Stimulated activated CD4-positive, alpha-beta T cell treated with anti-CD3 and anti-CD28 coated beads, Interleukin-1b, Interleukin-23, amount 100 ng/mL, for 24 hours (primary cell): ENCODE results near the gene NRXN3.

Experiments used
- DNase-seq, 4 experiments: peaks; one replicate each; pipeline ENCODE4 v3.0.0-alpha.2; 2020; ENCODE audit warnings: low read depth in 4 of 4, low spot score in 1 of 4

The NRXN3 gene

DNA sequence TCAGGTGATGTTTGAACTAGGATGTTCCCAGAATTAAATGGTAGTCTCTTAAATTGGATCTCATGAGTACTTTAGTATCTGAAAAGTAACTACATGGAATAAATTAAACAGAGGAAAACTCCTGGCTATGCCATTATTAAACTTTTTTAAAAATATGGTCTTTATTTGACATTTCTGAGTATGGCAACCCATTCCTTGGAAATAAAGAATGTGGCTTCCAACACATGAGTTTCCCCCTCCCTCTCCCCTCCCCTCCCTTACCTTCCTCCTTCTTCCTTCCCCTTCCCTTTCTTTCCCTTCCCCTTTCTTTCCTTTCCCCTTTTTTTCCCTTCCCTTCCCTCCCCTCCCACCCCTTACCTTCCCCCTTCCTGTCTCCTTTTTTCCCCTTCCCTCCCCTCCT, 1100.9 kb downstream of the NRXN3 start:
- no peak for DNase-seq

DNA sequence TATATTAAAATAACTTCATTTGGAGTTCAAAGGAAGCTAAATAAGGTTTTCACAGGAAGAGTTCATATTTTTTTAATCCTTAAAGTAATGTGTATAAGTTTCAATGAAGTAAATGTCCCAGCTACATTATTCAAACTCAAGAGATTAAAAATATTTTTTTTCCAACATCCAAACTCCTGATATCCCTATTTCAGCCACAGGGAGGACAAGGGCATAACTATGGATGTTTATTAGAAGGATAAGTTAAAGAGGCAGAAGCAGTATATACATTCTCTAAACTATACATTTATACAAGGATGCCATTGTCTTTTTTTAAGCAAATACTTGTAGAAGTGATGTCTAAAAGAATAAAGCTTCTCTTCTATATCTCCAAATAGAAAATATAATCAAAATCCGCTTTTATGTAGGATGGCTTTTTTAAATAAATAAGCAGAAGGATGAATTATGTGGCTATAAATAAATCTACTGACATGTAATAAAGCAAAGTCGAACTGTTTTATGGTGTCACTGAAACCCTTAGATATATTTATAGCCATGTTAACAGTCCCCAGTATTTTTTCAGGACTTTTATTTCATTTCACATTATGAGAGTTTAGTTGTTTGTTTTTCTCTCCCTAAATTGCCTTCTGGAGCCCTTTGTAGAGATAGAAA, 1104.6 kb downstream of the NRXN3 start:
- no peak for DNase-seq

DNA sequence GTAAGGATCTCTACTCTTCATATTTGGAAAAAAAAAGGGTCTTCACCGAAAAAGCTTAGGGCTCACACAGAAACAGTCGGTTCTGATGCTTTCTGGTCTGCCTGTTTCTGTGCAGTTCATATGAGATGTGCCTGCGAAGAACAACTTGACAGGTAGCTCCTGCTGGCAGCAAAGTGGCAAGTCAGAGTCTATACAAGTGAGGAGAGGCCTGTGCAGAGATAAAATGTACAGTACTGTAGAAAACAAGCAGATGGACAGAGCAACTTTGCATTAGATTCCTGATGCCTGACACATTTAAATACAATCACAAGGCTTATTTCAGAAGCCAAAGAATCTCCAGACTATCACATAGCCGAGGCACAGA, 1105.1 kb downstream of the NRXN3 start:
- DNase-seq, result no peak

DNA sequence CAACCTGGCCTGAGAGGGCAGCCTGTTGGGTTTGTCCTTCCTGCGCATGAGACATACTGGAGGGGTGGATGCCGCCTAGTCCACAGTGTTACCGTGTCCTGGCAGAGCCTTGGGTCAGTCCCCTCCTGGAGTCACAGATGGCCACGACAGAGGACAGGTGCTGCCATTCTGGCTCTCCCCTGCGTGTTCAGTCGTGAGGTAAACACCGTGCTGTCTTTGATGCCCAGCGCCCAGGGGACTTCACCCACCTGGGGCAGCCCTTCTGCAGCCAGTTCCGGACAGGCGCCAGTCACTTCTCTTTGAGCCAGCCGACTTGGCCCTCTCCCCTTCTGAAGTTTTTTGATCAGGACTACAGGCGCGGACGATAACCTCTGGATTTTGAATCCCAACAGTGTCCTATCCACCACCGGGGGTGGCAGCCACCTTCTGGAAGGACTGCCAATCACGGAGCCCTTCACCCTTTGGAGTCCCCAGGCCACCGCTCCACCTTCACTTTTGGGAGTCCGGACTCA, 1108.2 kb downstream of the NRXN3 start:
- no peak for DNase-seq

DNA sequence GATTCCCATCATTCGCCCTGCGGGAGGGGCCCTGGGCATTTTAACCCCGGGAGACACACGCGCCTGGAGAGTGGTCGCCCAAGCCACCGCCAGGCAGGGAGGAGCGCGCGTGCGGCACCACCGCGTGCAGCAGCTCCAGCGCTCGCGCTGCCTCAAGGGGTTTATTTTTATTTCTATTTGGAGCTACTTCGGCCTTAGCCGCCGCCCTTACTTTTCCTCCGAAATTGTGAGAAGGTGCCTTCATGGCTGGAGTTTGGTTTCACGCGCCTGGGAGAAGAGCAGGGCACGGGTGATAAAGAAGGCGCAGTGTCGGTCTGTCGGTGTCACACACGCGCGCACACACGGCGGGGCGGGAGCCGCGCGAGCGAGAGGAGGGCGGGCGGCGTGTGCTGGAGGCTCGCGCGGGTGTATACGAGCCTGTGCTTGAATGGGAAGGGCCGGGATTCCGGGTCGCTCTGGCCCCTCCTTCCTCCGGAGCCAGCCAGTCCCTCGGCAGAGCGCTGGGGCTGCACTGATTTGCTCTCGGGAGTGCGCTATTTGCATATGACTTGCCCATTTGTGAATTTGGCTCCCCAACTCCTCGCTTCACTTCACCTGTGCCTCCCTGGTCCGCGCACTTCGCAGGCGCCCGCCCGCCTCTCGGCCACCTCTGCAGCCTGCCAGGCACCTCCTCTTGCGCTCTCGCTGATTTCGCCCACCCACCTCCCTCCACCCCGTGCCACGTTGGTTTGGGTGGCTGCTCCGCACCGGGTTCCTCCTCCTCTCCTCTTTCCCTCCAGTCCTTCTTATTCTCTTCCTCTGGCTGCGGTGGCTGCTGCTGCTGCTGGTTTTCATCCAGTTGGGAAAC, 1108.8 kb downstream of the NRXN3 start:
- DNase-seq, result no peak

DNA sequence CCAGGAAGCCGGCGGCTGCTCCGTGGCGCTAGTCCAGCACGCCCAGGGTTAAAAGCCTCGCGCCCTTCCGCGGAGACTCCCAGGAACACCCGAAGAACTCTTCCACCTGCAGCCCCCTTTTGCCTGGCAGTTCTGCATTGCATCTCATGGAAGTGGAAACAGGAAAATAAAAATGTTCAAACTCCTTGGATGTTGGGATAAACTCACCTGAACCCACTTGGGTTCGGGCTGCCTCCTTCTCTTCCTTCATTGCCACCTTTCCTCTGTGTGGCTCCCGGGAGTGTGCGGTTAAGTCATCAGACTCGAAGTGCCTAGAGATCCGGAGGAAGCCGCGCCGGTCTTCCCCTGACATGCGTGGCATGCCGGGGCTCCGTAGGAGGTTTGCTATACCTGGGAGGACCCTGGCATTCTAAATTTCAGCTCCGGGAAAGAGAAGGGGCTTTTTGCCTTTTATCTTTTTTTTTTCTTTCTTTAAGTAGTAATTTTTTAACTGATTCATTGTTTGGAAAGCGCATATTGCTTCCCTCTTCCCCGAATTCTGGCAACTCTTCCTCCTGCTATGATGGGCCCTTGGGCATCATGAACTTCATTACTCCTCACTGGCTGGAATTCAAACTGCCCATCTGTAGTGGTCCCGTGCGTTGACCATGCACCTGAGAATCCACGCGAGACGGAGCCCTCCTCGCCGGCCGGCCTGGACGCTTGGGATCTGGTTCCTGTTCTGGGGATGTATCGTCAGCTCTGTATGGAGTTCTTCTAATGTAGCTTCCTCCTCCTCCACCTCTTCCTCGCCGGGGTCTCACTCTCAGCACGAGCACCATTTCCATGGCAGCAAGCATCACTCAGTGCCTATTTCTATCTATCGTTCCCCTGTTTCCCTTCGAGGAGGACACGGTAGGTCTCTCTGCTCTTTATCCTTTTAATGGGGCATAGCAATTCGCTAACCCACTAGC, 1109.7 kb downstream of the NRXN3 start:
- no peak for DNase-seq

DNA sequence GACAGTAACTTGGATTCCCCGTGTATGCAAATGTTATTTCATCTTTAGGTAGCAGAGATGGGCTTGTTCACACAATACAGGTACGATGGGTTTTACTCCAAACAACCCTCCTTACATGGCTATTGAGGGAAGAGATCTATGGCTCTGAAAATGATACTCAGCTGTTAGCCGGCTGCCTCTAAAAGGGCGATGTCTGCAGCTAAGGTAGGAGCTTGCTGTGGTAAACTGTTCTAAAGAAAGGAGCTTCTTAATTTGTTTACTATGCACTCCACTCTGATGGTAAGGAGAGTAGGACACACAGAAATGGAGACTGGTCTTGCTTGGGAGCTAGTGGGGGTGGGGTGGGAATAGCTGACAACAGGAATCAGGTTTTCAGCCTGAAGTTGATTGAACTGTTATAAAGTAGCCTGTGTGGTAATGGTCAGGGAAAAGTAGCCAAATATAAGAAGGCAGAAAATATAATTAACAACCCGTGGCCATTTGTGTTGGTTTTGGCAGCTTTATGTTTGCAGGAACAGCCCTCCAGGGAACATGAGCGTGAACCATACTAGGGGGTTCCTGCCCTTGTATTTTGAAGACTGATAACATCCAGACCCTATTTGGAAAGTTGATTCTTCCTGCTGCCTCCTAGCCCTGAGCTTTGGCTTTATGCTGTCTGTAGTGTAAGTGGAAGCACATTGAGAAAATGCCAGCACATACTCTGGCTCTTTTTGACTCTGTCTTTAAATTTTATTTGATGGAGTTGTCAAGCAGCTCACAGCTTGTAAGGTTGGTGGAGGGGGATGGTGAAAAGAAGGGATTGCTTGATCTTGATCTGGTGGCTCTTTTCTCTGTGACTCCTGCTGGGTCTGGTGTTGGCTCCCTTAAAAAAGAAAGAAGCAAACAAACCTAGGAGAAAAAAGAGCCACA, 1111.3 kb downstream of the NRXN3 start:
- DNase-seq, result no peak

DNA sequence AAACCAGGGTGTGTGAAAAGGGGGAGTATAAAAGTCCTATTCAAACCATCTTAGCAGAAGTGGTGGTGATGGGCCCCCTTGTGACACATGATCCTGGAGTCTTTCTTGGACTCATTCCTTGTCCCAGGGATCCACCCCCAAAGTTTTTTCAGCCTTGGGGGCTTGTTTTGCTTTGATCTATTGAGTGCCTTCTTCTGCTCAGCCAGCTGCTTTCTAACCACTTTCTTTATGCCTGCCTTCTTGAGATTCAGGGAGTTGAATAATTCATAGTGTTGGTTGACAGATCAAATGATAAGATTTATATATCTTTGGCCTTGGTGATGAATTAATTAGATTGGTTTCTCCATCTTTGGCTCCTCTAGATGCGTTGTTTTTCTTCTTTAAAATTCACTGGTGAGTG, 1114.4 kb downstream of the NRXN3 start:
- DNase-seq, result no peak

DNA sequence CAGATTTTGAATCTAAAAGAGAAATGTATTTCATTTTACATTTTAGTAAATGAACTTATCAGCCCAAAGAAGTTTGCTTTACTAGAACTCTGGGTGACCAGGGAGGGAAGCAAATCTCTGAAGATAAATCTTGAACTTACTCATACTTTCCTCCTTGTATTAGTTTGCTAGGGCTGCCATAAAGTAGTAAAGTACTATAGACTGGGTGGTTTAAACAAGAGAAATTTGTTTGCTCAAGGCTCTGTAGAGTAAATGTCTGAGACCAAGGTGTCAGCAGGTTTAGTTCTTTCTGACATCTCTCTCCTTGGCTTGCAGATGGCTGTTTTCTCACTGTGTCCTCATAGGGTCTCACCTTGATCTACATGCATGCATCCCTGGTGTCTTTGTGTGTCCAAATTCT, 1115.1 kb downstream of the NRXN3 start:
- DNase-seq, result no peak

DNA sequence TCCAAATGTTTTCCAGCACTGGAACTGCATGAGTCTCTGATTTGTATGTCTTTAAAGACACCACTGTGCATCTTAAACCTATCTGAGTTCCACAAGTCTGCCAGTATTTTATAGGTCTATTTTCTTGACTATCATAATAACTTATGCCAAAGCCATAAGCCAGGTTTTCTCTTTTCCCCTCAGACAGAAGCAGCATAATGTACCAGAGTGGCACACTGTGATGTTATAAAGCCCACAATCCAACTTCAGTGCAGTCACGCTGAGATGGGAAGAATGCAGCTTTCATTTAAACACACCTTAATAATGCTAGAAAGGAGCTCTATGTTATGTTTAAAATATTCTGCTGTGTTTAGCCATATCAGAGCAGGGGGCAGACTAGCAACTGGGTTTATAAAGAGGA, 1117.8 kb downstream of the NRXN3 start:
- no peak for DNase-seq

DNA sequence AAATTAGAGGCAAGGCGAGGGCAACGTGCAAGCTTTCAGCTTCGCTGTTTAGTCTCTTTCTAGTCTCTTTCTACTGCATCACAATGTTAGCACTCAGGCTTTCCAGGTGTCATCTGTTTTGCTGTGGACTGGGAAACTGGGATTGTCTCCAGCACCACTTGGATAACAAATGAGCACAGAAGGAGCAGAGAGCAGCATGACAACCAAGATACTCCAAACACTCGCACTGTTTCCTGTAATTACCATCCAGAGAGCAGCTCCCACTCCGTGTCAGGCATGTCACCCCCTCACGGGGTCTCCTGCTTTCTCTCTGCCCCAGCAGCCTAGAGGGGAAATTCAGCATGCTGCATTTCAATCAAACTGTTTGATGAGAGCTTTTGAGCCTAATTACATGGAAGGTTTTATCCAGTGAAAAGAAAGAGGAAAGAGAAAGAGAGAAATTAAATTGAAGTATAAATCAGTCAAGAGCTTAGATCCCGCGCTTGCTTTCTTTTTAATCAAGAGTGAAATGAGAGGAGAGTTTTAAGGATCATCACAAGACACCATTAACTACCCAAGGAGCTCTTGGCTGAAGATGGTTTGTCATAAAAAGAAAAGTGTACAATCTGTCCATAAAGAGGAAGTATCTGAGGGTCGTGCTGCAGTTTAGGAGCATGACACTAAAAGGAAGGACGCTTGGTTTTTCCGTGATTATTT, 1123.5 kb downstream of the NRXN3 start:
- no peak for DNase-seq

DNA sequence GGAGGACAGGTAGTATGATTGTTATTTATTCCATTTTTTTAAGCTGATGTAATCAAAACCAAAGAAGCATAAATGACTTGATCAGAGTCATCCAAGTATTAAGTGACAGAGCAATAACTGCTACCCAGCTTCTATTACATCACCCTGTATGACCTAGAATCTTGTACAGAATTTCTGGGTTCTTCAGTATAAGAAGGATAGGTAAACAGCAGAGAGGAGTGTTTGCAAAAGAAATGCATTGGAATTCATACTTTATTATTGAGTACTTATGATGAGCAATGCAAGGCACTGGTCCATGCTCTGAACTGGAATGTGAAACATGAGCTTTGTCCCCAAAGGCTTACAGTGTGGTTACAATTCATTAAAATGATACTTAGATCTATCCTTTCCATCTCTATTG, 1124.3 kb downstream of the NRXN3 start:
- no peak for DNase-seq

DNA sequence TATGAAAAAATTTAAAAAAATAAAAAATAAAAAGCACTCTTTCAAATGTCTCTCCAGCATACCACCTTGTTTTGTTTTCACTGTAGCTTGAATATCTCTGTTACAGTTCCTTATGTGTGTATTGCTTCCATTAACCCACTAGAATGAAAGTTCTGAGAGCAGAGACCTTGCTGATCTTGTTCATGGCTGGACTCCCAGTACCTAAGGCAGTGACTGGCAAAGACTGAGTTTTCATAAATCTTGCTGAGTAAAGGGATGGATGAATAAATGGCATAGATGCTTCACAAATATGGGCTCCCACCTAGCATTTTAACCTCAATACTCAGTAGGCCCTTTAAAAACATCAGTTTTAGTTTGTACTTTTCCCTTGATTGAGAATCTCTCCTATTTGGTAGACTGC, 1125.2 kb downstream of the NRXN3 start:
- no peak for DNase-seq

DNA sequence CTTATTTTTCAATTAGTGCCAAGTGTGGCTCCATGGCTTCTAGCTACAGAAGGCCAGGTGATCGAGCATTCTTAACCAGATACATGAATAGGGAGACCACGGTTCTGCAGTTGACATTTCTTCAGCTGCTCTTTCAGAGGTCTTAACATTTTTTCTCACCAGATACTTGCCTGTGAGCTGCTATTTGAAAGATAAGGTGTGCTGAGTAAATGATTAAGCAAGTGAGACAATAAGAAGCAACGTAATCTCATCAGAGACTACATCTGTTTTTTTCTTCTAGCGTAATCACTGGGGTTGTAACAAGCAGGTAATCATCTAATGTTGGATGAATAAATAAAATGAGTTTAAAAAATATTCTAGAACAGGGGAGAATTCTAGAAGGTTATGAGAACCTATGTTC, 1128.2 kb downstream of the NRXN3 start:
- DNase-seq, result no peak

DNA sequence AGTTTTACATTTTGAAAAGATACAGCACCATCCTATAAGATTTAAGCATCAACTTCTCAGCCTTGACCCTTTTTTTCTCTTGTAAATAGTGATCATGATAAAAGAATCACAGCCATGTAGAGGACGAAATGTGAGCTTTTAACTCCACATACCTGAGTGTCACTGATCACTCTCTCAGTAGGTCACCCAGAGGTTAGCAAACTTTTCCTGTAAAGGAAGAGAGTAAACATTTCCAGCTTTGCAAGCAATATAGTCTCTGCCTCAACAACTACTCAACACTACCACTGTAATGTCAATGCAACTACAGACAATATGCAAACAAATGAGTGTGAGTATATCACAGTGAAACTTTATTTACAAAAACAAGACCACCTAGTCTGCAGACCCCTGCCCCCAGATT, 1129.0 kb downstream of the NRXN3 start:
- no peak for DNase-seq

DNA sequence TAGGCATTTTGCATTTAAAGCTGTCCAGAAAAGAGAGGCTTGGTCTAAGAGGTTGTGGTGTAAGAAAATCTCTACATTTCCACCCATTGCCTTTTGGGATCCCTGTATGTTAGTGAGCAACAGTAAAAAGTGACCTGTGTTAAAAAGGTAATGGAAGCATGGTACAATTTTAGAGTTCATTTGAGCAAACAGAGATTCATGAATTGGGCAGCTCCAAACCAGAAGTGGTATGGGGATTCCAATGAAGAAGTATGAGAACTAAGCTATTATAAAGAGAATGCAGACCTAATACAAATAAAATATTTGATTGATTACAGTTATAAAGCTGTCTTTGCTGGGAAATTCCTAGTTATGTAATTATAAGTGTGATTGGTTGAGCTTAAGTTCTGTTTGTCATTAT, 1134.1 kb downstream of the NRXN3 start:
- no peak for DNase-seq

DNA sequence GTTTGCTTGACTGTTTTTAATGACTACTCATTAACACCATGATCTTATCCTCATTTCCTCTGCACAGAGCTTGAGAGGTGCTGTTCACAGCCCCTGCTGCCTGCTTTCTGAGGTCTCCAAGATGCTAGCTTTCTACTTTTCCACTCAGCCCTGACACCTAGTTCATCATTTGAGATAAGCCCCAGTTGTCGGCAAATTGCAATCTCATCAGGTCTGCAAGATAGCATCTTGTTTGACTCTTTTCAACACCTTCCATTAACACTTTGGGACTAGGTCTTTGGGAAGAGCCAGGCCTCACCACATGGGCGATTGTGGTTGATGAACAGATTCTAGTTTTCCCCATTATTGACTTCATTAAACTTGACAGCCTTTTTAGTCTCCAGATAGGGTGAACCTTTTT, 1136.4 kb downstream of the NRXN3 start:
- no peak for DNase-seq

DNA sequence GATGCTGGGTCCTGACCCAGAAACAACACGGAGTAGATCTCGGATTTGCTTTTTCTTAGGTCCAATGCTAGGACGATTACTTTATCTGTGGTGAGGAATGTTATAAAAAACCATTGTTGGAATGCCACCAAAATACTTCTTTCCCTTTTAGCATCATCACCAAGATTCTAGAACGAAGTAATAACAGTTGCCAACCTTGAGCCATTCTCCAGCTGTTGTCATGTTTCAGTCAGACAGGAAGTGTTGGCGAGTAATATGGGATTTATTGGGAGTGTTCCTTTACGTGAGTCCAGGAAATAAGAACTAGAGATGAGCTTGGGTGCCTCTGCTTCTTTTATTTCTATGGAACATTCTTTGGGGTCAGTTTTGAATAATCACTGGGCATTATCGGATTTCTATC, 1148.2 kb downstream of the NRXN3 start:
- no peak for DNase-seq

DNA sequence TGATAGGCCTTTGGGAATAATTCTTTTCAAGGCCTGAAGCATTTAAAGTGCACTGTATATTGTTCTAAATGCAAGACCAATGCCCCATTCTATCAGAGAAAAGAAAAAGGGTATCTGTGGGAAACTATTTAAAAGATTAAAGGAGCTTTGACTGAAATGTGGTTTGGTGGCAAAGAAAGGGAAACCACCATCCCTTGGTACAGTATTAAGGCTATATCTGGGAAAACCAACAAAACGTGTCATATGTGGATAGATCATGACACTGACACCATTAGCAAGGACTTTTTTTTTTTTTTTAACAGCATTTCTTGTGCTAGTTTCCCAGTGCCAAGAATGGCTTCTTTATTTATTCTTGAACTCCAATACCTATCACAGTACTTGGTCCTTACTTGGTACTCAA, 1150.4 kb downstream of the NRXN3 start:
- no peak for DNase-seq

DNA sequence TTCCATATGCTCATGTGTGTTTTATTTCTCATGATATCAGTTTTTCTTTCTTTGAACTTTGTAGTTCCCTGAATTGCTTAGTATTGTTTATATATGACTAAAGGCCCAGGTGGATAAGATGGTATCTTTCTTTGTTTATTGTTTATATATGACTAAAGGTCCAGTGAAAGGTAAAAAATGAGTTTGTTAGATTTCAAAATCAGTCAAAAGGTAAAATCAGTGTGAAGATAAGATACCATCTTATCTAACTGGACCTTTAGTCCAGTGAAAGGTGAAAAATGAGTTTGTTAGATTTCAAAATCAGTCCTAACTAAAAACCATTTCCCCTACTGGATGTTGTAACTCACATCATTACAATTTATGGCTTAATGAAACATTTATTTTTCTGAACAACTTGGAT, 1150.9 kb downstream of the NRXN3 start:
- no peak for DNase-seq
